Chondrocyte (in vitro differentiated cells): Measurements from ENCODE around the gene PIGP. TPM values are rescaled to one million over a fixed set of nuclear protein-coding genes. Genes with fewer than 3 reads are reported as not detected.

ENCODE experiments used
- DNase-seq: peaks from one replicate; pipeline ENCODE4 v3.0.0; 2021; ENCODE audit warnings: mixed read lengths, low spot score
- H3K27ac Mint-ChIP-seq: one replicate; pipeline ENCODE4 v1.8.0; 2021; ENCODE audit warnings: mild to moderate bottlenecking, moderate library complexity, mixed read lengths; ENCODE audit not compliant: unreplicated experiment
- H3K27me3 Mint-ChIP-seq: 2 replicates; pipeline ENCODE4 v1.8.0; 2021; ENCODE audit warnings: low read depth, mixed read lengths
- H3K36me3 Mint-ChIP-seq: 2 replicates; pipeline ENCODE4 v1.8.0; 2021; ENCODE audit warnings: low read depth, mixed read lengths
- H3K4me1 Mint-ChIP-seq: 2 replicates; pipeline ENCODE4 v1.8.0; 2021; ENCODE audit warnings: low read depth, mild to moderate bottlenecking, mixed read lengths
- H3K4me3 Mint-ChIP-seq: one replicate; pipeline ENCODE4 v1.8.0; 2021; ENCODE audit warnings: mild to moderate bottlenecking, moderate library complexity, mixed read lengths; ENCODE audit not compliant: unreplicated experiment
- H3K9me3 Mint-ChIP-seq: 2 replicates; pipeline ENCODE4 v1.8.0; 2021; ENCODE audit warnings: low read depth, mixed read lengths
- total RNA-seq: library from RNA; stranded (reverse); gene quantifications from 3 replicates; pipeline ENCODE4 v1.2.1, GENCODE V29; 2021
- TF ChIP-seq, protein P1 (sequence below): fragments of 200-600 bp; sonication (generic); IDR thresholded peaks from 2 replicates; pipeline ENCODE4 v1.5.0; 2021; ENCODE audit warnings: antibody characterized with exemption, mild to moderate bottlenecking, moderate library complexity

The PIGP gene
- total RNA-seq, 1 donor from 2014 or later, result 15.0 TPM

DNA sequence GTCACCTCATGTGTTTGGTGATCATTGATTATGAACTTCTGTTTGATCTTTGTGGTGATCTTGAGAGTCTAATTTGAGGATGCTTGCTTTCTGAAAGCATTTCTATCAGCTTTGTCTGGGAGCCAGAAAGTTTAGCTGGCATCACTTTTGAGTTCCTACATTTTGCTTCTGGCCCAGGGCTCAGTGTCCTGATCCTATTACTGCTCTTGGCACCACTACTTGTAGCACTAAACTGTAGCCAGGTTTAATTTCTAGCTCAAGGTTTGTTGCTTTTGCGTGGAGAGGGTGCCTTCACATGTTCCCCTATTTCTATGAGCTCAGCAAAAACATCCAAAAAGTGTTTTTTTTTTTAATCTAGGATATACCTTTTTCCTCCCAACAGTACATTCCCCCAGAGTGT lies 9.5 kb upstream of the PIGP start:
- Mint-ChIP-seq H3K4me1 (peaks cover 51% of the 10 kb centered on the region), H3K36me3 (peaks cover 1% of the 10 kb centered on the region)

DNA sequence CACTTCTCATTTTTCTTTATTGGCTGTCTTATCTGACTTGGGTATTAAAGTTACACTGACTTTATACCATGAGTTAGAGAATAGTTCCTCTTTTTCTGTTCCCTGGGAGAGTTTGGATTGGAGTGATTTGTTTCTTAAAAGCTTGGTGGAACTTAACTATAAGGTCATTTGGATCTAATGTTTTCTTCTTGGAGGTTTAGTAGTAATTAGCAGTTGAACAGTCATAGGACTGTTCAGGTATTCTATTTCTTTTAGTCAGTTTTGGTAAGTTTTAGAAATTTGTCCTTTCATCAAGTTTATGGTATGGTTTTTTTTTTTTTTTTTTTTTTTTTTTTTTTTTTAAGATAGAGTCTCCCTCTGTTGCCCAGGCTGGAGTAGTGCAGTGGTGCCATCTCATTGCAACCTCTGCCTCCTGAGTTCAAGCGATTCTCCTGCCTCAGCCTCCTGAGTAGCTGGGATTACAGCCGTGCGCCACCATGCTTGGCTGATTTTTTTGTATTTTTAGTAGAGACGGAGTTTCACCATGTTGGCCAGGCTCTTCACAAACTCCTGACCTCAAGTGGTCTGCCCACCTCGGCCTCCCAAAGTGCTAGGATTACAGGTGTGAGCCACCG lies 6.4 kb upstream of the PIGP start:
- no peak for DNase-seq
- Mint-ChIP-seq H3K27me3 (no peaks in the 10 kb centered on the region), H3K9me3 (peaks cover 4% of the 10 kb centered on the region), H3K4me3 (no peak overlapping the region), H3K4me1 (peaks cover 74% of the 10 kb centered on the region), H3K36me3 (peaks cover 1% of the 10 kb centered on the region), H3K27ac (peak overlapping the region; percentile 28)
- TF ChIP-seq, protein P1, sequence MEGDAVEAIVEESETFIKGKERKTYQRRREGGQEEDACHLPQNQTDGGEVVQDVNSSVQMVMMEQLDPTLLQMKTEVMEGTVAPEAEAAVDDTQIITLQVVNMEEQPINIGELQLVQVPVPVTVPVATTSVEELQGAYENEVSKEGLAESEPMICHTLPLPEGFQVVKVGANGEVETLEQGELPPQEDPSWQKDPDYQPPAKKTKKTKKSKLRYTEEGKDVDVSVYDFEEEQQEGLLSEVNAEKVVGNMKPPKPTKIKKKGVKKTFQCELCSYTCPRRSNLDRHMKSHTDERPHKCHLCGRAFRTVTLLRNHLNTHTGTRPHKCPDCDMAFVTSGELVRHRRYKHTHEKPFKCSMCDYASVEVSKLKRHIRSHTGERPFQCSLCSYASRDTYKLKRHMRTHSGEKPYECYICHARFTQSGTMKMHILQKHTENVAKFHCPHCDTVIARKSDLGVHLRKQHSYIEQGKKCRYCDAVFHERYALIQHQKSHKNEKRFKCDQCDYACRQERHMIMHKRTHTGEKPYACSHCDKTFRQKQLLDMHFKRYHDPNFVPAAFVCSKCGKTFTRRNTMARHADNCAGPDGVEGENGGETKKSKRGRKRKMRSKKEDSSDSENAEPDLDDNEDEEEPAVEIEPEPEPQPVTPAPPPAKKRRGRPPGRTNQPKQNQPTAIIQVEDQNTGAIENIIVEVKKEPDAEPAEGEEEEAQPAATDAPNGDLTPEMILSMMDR, result peak; percentile 35

More for the DNA sequence above, 9.5 kb upstream of the PIGP start:
- H3K4me3 Mint-ChIP-seq, result no peak overlapping the region
- no peak overlapping the region for H3K27ac Mint-ChIP-seq
- H3K9me3 Mint-ChIP-seq, result peaks cover 4% of the 10 kb centered on the region
- no peaks in the 10 kb centered on the region for H3K27me3 Mint-ChIP-seq
- TF ChIP-seq, protein P1, result no peak
- DNase-seq, result no peak

- H3K4me1 Mint-ChIP-seq, result peaks cover 57% of the 10 kb centered on the region
- H3K27ac Mint-ChIP-seq, result peak overlapping the region; percentile 79
- peaks cover 4% of the 10 kb centered on the region for H3K9me3 Mint-ChIP-seq
- H3K4me3 Mint-ChIP-seq, result no peak overlapping the region
- H3K36me3 Mint-ChIP-seq, result peaks cover 4% of the 10 kb centered on the region
- no peaks in the 10 kb centered on the region for H3K27me3 Mint-ChIP-seq
- DNase-seq, result no peak
- TF ChIP-seq, protein P1, result no peak
Measured at GRCh38 chr21:37077403-37077802, 4.5 kb upstream of the PIGP start.

DNA sequence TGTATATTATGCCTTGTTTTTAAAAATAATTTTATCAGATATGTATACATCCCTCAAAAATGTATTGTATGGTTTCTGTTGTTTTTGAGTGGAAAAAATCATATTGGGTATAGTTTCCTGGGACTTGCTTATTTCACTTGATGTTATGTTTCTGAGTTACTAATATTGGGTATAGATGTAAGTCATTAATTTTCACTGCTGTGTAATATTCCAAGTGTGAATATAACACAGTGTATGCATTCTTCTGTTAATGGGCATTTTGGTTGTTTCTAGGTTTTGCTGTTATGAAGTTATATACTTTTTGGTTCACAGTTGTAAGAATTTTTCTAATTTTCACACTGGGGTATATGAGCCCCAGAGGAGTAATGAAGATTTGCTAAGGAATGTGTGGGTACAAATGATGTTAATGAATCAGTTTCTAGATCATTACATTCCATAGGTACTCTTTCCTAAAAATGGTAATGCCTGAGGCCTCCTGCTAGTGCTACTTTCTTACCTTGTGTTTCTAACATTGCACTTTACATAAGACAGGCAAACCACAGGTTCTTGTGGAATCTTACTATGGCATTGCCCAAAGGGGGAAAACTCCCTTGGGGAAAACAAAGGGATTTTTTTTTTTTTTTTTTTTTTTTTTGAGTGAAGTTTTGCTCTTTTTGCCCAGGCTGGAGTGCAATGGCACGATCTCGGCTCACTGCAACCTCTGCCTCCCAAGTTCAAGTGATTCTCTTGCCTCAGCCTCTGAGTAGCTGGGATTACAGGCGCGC lies 3.4 kb upstream of the PIGP start:
- peaks cover 61% of the 10 kb centered on the region for H3K4me1 Mint-ChIP-seq
- H3K36me3 Mint-ChIP-seq, result peaks cover 3% of the 10 kb centered on the region
- TF ChIP-seq, protein P1, result no peak
- H3K27me3 Mint-ChIP-seq, result no peaks in the 10 kb centered on the region
- H3K4me3 Mint-ChIP-seq, result no peak overlapping the region
- H3K9me3 Mint-ChIP-seq, result peaks cover 4% of the 10 kb centered on the region
- DNase-seq, result no peak
- H3K27ac Mint-ChIP-seq, result no peak overlapping the region

DNA sequence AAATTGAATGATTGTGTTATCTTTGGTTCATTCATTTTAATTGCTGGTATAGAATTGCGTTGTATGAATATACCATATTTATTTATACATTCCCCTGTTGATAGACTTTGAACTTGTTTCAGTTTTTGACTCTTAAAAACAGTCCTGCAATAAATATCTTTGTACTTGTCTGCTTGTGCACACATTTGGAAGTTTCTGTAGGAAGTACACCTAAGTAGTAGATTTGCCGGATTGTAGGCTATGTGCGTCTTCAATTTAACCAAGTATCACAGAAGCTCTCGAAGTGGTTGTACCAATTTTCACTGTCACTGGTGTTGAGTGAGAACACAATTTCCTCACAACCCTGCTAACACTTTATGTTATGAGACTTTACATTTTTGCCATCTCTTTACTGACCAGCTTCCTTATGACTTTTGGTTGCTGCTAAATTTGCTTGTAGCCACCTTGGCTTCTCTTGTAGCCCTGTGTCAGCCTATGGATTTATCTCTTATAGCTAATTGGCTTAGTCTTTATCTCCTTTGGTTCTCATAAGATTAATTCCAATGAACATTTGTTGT lies 2.4 kb upstream of the PIGP start:
- Mint-ChIP-seq H3K27me3 (no peaks in the 10 kb centered on the region), H3K4me3 (peak overlapping the region; percentile 91), H3K27ac (peak overlapping the region; percentile 99), H3K36me3 (peaks cover 3% of the 10 kb centered on the region), H3K9me3 (peaks cover 4% of the 10 kb centered on the region), H3K4me1 (peaks cover 63% of the 10 kb centered on the region)
- DNase-seq, result no peak
- TF ChIP-seq, protein P1, result no peak
